HG03045 (cell line): ENCODE results near the gene THOC5.
"Not testable (repeated sequence)": the region's sequence is repeated elsewhere in the genome, so short reads cannot be mapped to it uniquely, and the experiment has no call there.

Experiments
- ATAC-seq: cut with Tn5 transposase; IDR thresholded peaks from one replicate; pipeline ENCODE4 v1.9.1; 2021; ENCODE audit warnings: mild to moderate bottlenecking, moderate library complexity; ENCODE audit not compliant: unreplicated experiment

THOC5 gene

DNA sequence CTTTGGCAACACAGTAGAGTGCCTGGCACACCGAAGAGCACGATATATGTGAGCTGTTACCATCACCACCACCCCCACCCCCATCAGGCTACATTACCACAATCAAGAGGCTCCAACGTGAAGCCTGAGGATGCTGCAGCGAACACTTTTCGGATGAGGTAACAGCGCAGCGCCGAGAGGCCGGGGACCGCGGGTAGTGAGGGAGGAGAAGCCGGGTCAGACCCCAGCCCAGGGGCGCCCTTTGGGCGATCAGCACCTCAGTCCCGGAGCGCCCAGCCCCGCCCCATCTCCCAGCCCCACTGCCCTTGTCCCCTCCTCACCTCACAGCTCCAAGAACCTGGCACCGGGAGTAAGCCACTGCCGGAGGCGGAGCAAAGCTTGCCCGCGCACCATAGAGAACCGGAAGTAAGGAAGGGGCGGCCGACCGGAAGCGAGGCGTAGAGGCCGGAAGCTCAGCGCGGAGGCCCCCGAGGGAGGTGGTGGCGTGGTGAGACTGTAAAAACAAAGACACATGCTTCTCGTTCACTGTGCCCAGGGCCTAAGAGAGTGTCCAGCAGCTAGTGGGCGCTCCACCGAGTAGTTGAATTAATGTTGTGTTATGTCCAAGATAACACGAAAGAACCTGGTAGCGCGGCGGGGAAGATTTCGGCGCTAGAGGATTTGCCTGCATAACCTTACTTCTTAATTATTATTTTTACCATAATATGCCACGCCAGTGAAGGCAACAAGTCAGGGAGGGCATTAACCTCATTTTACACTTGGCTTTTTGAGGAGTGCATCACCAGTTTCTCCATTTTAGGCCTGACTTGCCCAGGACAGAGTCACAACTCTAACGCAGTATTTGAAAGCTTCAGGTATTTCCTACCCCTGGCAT is at the start of gene THOC5:
Gene THOC5, minus strand, starts transcription at position 407 of the 874 bp plus-strand sequence. CDS start 4,610 bp downstream, outside the sequence.
- peak; percentile 98 for ATAC-seq

DNA sequence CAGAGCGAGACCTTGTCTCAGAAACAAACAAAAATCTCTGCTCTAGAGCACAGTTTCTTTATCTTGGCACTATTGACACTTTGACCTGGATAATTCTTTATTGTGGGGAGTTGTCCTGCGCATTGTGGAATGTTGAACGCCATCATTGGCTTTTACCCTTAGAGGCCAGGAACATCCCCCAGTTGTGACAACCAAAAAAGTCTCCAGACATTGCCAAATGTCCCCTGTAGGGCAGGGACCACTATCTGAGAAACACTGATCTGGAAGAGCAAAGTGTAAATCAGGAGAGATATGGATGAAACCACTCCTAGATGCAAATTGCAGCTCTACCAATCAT is 45.1 kb upstream of the THOC5 start:
- ATAC-seq, result no peak

DNA sequence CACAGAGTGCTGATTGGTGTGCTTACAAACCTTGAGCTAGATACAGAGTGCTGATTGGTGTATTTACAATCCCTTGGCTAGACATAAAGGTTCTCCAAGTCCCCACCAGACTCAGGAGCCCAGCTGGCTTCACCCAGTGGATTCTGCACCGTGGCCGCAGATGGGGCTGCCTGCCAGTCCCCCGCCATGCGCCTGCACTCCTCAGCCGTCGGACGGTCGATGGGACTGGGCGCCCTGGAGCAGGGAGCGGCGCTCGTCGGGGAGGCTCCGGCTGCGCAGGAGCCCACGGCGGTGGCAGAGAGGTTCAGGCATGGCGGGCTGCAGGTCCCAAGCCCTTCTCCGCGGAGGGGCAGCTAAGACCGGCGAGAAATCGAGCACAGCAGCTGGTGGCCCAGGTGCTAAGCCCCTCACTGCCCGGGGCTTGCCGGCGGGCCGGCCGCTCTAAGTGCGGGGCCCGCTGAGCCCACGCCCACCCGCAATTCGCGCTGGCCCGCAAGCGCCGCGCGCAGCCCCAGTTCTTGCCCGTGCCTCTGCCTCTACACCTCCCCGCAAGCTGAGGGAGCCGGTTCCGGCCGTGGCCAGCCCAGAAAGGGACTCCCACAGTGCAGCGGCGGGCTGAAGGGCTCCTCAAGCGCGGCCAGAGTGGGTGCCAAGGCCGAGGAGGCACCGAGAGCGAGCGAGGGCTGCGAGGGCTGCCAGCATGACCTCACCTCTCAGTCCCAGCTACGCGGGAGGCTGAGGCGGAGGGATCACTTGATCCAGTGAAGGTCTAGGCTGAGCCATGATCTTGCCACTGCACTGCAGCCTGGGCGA is 44.5 kb upstream of the THOC5 start:
- not testable (repeated sequence) for ATAC-seq

DNA sequence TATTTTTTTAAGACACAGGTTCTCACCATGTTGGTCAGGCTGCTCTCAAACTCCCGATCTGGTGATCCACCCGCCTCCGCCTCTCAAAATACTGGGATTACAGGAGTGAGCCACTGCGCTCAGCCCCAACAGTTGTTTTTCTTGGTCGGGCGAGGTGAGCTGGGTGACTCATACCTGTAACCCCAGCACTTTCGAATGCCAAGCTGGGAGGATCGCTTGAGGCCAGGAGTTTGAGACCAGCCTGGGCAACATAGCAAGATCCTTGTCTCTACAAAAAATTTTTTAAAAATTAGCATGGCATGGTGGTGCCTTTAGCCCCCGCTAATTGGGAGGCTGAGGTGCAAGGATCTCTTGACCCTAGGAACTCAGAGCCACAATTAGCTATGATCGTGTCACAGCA is 42.9 kb upstream of the THOC5 start:
- no peak for ATAC-seq

DNA sequence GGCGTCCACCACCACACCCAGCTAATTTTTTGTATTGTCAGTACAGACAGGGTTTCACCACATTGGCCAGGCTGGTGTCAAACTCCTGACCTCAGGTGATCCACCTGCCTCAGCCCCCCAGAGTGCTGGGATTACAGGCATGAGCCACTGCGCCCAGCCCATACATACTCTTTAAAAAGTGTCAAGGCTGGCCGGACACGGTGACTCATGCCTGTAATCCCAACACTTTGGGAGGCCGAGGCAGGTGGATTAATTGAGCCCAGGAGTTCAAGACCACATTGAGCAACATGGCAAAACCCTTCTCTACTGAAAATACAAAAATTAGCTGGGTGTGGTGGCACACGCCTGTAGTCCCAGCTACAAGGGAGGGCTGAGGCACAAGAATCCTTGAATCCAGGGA is 40.9 kb upstream of the THOC5 start:
- not testable (repeated sequence) for ATAC-seq

- no peak for ATAC-seq
These were observed 40.4 kb upstream of the THOC5 start for GRCh38 chr22:29593923-29594322.

DNA sequence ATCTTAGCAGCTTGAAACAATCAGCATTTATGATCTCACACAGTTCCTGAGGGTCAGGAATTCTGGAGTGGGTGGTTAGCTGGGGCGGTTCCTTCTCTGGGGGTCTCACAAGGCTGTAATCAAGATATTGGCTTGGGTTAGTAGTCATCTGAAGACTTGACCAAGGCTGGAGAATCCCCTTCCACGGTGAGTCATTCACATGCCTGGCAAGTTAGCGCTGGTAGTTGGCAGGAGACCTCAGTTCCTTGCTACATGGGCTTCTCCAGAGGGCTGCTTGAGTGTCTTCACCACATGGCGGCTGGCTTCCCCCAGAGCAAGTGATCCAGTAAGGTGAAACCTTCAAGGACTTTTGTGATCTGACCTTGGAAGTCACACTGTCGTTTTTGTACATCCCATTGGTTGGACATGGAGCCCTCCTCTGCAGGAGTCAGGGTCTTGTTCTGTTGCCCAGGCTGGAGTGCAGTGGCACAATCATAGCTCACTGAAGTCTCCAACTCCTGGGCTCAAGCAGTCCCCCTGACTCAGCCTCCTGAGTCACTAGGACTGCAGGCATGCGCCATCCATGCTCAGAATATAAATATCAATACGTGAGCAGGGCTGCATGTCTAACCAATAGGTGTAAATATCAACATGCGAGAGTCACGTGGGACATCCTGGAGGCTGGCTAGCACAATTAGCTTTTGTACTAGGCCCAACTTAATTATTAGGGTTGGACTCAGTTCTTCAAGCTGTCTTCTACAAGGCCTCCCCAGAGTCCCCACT is 34.6 kb upstream of the THOC5 start:
- no peak for ATAC-seq

- ATAC-seq, result not testable (repeated sequence)
These were observed 32.7 kb upstream of the THOC5 start for GRCh38 chr22:29586193-29586705.

DNA sequence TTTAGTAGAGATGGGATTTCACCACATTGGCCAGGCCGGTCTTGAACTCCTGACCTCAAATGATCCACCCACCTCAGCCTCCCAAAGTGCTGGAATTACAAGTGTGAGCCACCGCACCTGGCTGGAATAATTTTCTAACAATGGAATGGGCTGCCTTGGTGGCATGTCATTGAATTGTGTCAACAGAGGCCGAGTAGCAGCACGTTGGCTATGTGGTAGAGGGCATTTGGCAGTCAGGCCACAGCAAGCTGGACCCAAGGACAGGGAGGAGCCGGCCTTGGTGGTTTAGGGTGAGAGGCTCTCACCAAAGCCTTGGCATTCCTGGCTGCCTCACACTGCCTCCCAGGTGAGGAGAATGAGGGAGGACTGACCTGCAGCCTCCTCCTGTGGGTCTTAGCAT is 31.4 kb upstream of the THOC5 start:
- ATAC-seq, result no peak

DNA sequence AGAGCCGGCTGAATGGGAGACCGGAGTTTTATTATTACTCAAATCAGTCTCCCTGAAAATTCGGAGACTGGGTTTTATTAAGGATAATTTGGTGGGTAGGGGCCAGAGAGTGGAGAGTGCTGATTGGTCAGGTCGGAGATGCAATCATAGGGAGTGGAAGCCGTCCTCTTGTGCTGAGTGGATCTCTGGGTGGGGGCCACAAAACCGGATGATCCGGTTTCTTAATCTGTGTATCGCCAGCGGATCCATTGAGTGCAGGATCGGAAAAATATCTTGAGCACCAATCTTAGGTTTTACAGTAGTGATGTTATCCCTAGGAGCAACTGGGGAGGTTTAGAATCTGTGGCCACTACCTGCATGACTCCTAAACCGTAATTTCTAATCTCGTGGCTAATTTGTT is 28.2 kb upstream of the THOC5 start:
- ATAC-seq, result no peak

DNA sequence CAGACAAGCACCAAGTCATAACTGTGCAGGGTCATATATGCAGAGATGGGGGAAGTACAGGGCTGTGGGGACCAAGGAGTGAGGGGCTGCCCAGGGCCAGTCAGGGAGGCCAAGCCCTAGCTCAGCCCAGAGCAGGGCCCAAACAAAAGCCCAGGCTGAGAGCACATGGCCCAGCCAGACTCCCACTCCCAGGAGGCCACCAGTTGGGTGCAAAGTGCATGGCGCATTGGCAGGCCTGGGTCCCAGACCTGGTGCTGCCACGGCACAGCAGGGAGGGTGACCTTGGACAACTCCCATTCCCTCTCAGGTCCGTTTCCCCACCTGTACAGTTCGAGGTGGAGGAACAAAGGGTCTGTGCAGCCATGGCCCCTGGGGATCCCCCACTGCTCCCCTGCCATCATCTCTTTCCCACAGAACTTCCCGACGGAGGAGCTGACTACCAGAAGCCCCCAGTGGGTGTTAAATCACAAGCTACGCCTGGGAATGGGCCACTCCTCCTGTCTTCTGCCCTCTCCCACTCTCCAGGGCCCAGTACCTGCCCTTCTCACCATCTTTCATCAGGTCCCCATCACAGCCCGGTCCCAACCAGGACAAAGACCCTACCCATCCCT is 26.7 kb upstream of the THOC5 start:
- no peak for ATAC-seq

DNA sequence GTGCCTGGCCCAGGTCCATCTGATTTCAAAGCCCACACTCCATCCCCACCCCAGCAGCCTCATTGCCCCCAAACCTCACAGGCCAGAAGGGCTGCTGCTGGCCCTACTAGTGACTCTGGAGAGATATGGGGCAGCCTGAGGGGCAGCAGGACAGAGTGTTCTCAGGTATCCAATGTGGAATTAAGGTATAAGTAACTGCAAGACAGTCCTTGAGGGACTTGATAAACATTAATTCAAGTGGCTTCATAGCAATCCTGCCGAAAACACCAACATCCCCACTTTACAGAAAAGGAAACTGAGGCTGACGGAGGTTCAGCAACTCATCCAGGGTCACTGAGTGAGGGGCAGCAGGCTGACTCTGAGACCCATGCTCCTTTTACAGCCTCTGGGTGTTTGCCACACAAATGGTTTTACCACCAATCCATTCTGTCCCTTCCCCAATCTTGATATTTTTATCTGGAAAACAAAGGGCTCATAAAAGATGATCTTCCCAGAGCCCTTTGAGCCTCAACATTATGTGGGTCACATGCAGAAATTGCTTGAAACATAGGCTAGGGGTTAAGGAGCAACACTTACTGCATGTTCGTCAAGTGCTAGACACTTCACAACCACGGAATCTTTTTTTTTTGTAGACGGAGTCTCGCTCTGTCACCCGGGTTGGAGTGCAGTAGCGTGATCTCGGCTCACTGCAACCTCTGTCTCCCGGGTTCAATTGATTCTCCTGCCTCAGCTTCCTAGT is 25.1 kb upstream of the THOC5 start:
- ATAC-seq, result no peak

- ATAC-seq, result no peak
These were observed 21.3 kb upstream of the THOC5 start for GRCh38 chr22:29574762-29575450.

GRCh38 chr22:29570912-29571549 is 17.5 kb upstream of the THOC5 start:
- no peak for ATAC-seq

DNA sequence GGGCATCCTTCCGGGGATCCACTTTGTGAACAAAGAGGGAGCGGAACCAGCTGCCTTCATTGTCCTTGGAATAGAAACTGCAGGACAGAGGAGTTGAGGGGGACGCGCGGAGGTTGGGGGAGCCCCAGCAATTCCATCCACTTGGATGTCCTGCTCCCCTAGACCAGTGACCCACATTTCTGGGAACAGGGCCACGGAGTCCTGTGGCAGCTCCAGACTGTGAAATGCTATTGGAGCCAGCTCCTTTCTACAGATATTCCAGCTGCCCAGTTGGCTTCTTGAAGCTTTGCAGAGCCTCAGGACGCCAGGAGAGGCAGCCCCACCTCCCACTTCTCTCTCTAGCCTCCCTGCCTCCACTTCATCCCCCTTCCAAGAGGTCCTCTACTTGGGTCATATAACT is 16.9 kb upstream of the THOC5 start:
- ATAC-seq, result no peak

GRCh38 chr22:29569011-29569678 is 15.6 kb upstream of the THOC5 start:
- no peak for ATAC-seq

GRCh38 chr22:29567338-29567737 is 13.8 kb upstream of the THOC5 start:
- no peak for ATAC-seq

DNA sequence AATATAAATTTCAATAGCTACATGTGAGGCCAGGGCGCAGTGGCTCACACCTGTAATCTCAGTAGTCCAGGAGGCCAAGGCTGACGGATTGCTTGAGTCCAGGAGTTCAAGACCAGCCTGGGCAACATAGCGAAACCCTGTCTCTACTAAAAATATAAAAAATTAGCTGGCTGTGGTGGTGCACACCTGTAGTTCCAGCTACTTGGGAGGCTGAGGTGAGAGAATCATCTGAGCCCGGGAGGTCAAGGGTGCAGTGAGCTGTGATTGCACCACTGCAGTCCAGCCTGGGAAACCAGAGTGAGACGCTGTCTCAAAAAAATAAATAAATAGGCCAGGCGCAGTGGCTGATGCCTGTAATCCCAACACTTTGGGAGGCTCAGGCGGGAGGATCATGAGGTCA is 13.0 kb upstream of the THOC5 start:
- not testable (repeated sequence) for ATAC-seq
